IPS-15b (cell line): Measurements from ENCODE around the gene COL13A1.

Experiments
- H3K27me3 ChIP-seq: one replicate; pipeline ENCODE4 v1.6.1; 2013; ENCODE audit warnings: low read length; ENCODE audit not compliant: control insufficient read depth, insufficient read depth
- H3K36me3 ChIP-seq: one replicate; pipeline ENCODE4 v1.6.1; 2013; ENCODE audit warnings: low read length; ENCODE audit not compliant: control insufficient read depth, insufficient read depth
- H3K4me1 ChIP-seq: one replicate; pipeline ENCODE4 v1.6.1; 2013; ENCODE audit warnings: mild to moderate bottlenecking, low read length; ENCODE audit not compliant: control insufficient read depth, insufficient read depth
- H3K4me3 ChIP-seq: one replicate; pipeline ENCODE4 v1.5.1; 2013; ENCODE audit warnings: low read depth, low read length
- H3K9ac ChIP-seq: one replicate; pipeline ENCODE4 v1.6.1; 2013; ENCODE audit warnings: low read depth, mild to moderate bottlenecking, low read length
- H3K9me3 ChIP-seq: one replicate; pipeline ENCODE4 v1.6.1; 2013; ENCODE audit warnings: mild to moderate bottlenecking, low read length; ENCODE audit not compliant: control insufficient read depth, insufficient read depth

Gene COL13A1

GRCh38 chr10:69973678-69974077 lies 172.0 kb downstream of the COL13A1 start:
- H3K4me3 ChIP-seq: no peak overlapping the region
- H3K4me1 ChIP-seq: peaks cover 2% of the 10 kb centered on the region
- H3K9me3 ChIP-seq: peaks cover 3% of the 10 kb centered on the region
- H3K9ac ChIP-seq: no peak overlapping the region
- no peaks in the 10 kb centered on the region for H3K27me3 ChIP-seq
- H3K36me3 ChIP-seq: no peaks in the 10 kb centered on the region

- H3K4me3 ChIP-seq: no peak overlapping the region
- H3K4me1 ChIP-seq: no peaks in the 10 kb centered on the region
- no peaks in the 10 kb centered on the region for H3K27me3 ChIP-seq
- peaks cover 3% of the 10 kb centered on the region for H3K9me3 ChIP-seq
- no peaks in the 10 kb centered on the region for H3K36me3 ChIP-seq
- H3K9ac ChIP-seq: no peak overlapping the region
Measured at GRCh38 chr10:69974551-69975155, 172.9 kb downstream of the COL13A1 start.

- Histone ChIP-seq H3K4me3 (no peak overlapping the region), H3K9ac (no peak overlapping the region), H3K36me3 (no peaks in the 10 kb centered on the region), H3K4me1 (no peaks in the 10 kb centered on the region), H3K27me3 (peaks cover 5% of the 10 kb centered on the region), H3K9me3 (peaks cover 3% of the 10 kb centered on the region)
Measured at GRCh38 chr10:69976795-69977546, 175.3 kb downstream of the COL13A1 start.

- Histone ChIP-seq H3K27me3 (peaks cover 5% of the 10 kb centered on the region), H3K9me3 (peaks cover 3% of the 10 kb centered on the region), H3K36me3 (no peaks in the 10 kb centered on the region)
Measured at GRCh38 chr10:69979174-69979573, 177.5 kb downstream of the COL13A1 start.

GRCh38 chr10:69980672-69981071 lies 179.0 kb downstream of the COL13A1 start:
- Histone ChIP-seq H3K27me3 (peaks cover 5% of the 10 kb centered on the region), H3K9ac (no peak overlapping the region), H3K9me3 (peaks cover 3% of the 10 kb centered on the region), H3K4me3 (no peak overlapping the region), H3K4me1 (no peaks in the 10 kb centered on the region), H3K36me3 (no peaks in the 10 kb centered on the region)

More at GRCh38 chr10:69979174-69979573, 177.5 kb downstream of the COL13A1 start:
- H3K4me1 ChIP-seq: no peaks in the 10 kb centered on the region
- H3K9ac ChIP-seq: no peak overlapping the region
- no peak overlapping the region for H3K4me3 ChIP-seq

- Histone ChIP-seq H3K4me3 (no peak overlapping the region), H3K4me1 (no peaks in the 10 kb centered on the region), H3K9ac (no peak overlapping the region), H3K9me3 (no peaks in the 10 kb centered on the region), H3K36me3 (no peaks in the 10 kb centered on the region), H3K27me3 (no peaks in the 10 kb centered on the region)
Measured at GRCh38 chr10:69988094-69988493, 186.4 kb downstream of the COL13A1 start.

- H3K4me1 ChIP-seq: no peaks in the 10 kb centered on the region
- no peaks in the 10 kb centered on the region for H3K27me3 ChIP-seq
- H3K9me3 ChIP-seq: no peaks in the 10 kb centered on the region
- H3K9ac ChIP-seq: no peak overlapping the region
- no peak overlapping the region for H3K4me3 ChIP-seq
- no peaks in the 10 kb centered on the region for H3K36me3 ChIP-seq
Measured at GRCh38 chr10:69991151-69991550, 189.4 kb downstream of the COL13A1 start.

- Histone ChIP-seq H3K4me3 (no peak overlapping the region), H3K9ac (no peak overlapping the region)
Measured at GRCh38 chr10:69994262-69994661, 192.6 kb downstream of the COL13A1 start.

GRCh38 chr10:69996611-69997010 lies 194.9 kb downstream of the COL13A1 start:
- Histone ChIP-seq H3K36me3 (no peaks in the 10 kb centered on the region), H3K9me3 (no peaks in the 10 kb centered on the region), H3K9ac (no peak overlapping the region), H3K27me3 (no peaks in the 10 kb centered on the region), H3K4me3 (no peak overlapping the region), H3K4me1 (no peaks in the 10 kb centered on the region)

More at GRCh38 chr10:69994262-69994661, 192.6 kb downstream of the COL13A1 start:
- no peaks in the 10 kb centered on the region for H3K36me3 ChIP-seq
- H3K4me1 ChIP-seq: no peaks in the 10 kb centered on the region
- no peaks in the 10 kb centered on the region for H3K9me3 ChIP-seq
- no peaks in the 10 kb centered on the region for H3K27me3 ChIP-seq

GRCh38 chr10:70000262-70000661 lies 198.6 kb downstream of the COL13A1 start:
- no peak overlapping the region for H3K4me3 ChIP-seq
- no peak overlapping the region for H3K9ac ChIP-seq
- H3K9me3 ChIP-seq: no peaks in the 10 kb centered on the region
- H3K4me1 ChIP-seq: no peaks in the 10 kb centered on the region
- no peaks in the 10 kb centered on the region for H3K36me3 ChIP-seq
- no peaks in the 10 kb centered on the region for H3K27me3 ChIP-seq

GRCh38 chr10:70007116-70007820 lies 205.6 kb downstream of the COL13A1 start:
- Histone ChIP-seq H3K36me3 (no peaks in the 10 kb centered on the region), H3K9ac (no peak overlapping the region), H3K4me3 (no peak overlapping the region), H3K9me3 (no peaks in the 10 kb centered on the region), H3K4me1 (no peaks in the 10 kb centered on the region), H3K27me3 (no peaks in the 10 kb centered on the region)
